ENCODE data around the gene KIAA0232. TPM values are rescaled to one million over a fixed set of nuclear protein-coding genes. Genes with fewer than 3 reads are reported as not detected.

Gene KIAA0232
- total and polyA plus RNA-seq, 2 of the 8 experiments (the other 6 are each of a cell fraction or from before 2014, with no cell fraction given), result 5.6 to 23.3 TPM

DNA sequence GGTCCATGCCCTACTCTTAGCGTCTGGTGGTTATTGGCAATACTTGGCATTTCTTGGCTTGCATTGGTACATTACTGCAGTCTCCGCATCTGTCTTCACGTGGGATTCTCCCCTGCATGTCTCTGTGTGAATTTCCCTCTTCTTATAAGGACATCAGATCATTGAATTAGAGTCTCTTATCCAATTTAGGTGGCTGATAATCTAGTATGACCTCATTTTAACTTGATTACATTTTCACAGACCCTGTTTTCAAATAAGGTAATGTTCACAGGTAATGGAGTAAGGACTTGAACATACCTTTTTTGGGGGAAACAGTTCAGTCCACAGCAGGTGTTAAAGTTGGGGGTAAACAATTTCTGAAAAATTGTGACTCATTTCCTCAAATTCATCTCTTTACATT lies 16.6 kb downstream of the KIAA0232 start:
- Histone ChIP-seq H3K14ac (ENCODE audit: insufficient read length) (no peak overlapping the region), H4K8ac (ENCODE audit: extremely low read depth, insufficient read depth, low read length) (no peak overlapping the region), H3K27ac (ENCODE audit: low read depth, low read length) (no peak overlapping the region), H3K79me2 (ENCODE audit: control insufficient read depth in 1 of 2, insufficient read depth in 2 of 2, low read length in 2 of 2) (peaks cover 6 to 81% of the 10 kb centered on the region in 2 experiments), H3K9ac (replicated peaks in 1 of 4; ENCODE audit: extremely low read depth in 1 of 4, low read depth in 3 of 4, low read length in 3 of 4) (no peak overlapping the region), H2AFZ (ENCODE audit: low read length) (no peak overlapping the region), H3K23ac (ENCODE audit: insufficient read length) (no peak overlapping the region), H3K27me3 (replicated peaks in 1 of 4; ENCODE audit: control insufficient read depth in 3 of 4, extremely low read depth in 1 of 4, insufficient read depth in 3 of 4, low read length in 3 of 4) (no peaks in the 10 kb centered on the region), H3K36me3 (ENCODE audit: control insufficient read depth in 2 of 4, insufficient read depth in 4 of 4, low read length in 3 of 4) (peaks cover 0 to 2% (median 0%) of the 10 kb centered on the region in 4 experiments; a peak in 1 of 8 replicates), H3K56ac (replicated peaks; ENCODE audit: insufficient read length, low read depth, low read length) (no peak overlapping the region), H2BK20ac (ENCODE audit: low read length) (no peak overlapping the region), H3K4me1 (replicated peaks in 1 of 4; ENCODE audit: control insufficient read depth in 3 of 4, insufficient read depth in 4 of 4, low read length in 3 of 4) (peaks cover 0 to under 1% (median 0%) of the 10 kb centered on the region in 4 experiments; a peak in 1 of 7 replicates), H3K4ac (replicated peaks; ENCODE audit: insufficient read length, low read depth, low read length) (no peak overlapping the region), H4K5ac (ENCODE audit: insufficient read length, low read depth, low read length) (no peak overlapping the region), H2AK5ac (ENCODE audit: low read depth, low read length) (no peak overlapping the region), H4K20me1 (replicated peaks in 1 of 2; ENCODE audit: control insufficient read depth in 1 of 2, insufficient read depth in 2 of 2, low read length in 2 of 2) (peaks cover 6 to 26% of the 10 kb centered on the region in 2 experiments), H3K4me2 (ENCODE audit: insufficient read depth in 1 of 2, low read depth in 2 of 2, low read length in 2 of 2) (no peak overlapping the region), H3K9me3 (ENCODE audit: insufficient read depth in 2 of 2, low read depth in 1 of 2, low read length in 1 of 2) (no peaks in the 10 kb centered on the region), H3K18ac (ENCODE audit: extremely low read depth, low read length) (no peak overlapping the region), H2BK12ac (ENCODE audit: low read depth, low read length) (no peak overlapping the region), H3K79me1 (ENCODE audit: low read depth, low read length) (peaks cover 13% of the 10 kb centered on the region), H2BK5ac (ENCODE audit: low read depth, low read length) (no peak overlapping the region), H4K91ac (replicated peaks; ENCODE audit: insufficient read length, low read length) (no peak overlapping the region), H3K23me2 (ENCODE audit: low read depth, low read length) (no peaks in the 10 kb centered on the region), H2BK120ac (replicated peaks; ENCODE audit: low read depth, low read length) (no peak overlapping the region), H2BK15ac (ENCODE audit: low read length) (no peak overlapping the region), H3K4me3 (ENCODE audit: extremely low read depth in 1 of 4, insufficient read depth in 2 of 4, low read depth in 3 of 4, low read length in 4 of 4) (no peak overlapping the region)
- no peak for DNase-seq (ENCODE audit: low read depth in 1 of 2, low spot score in 2 of 2)
- 93% methylated on average over 3 of the region's 3 CpGs; no CpG with 5 or more reads in 1 of the 2 experiments for WGBS, 2 experiments (ENCODE audit: extremely low coverage in 1 of 2, insufficient coverage in 1 of 2, insufficient read length in 1 of 2, insufficient replicate concordance in 2 of 2, low coverage in 1 of 2, low lambda C conversion rate in 2 of 2, missing lambda C conversion rate in 1 of 2)
- POLR2A ChIA-PET (ENCODE audit: partially characterized antibody), result no interaction called here
- CTCF ChIA-PET (ENCODE audit: partially characterized antibody), result interaction anchor here (1.2 kb wide), 1 partner anchor 8 kb away, joined by 3 read pairs; no protein-coding TSS in a partner anchor
- FAIRE-seq, result no peak
- TF ChIP-seq POLR2A (IDR thresholded peaks at IDR 0.05; ENCODE audit: control extremely low read depth in 1 of 2, low read depth in 2 of 2, low read length in 2 of 2) (no peak), CTBP2 (IDR thresholded peaks at IDR 0.05; ENCODE audit: borderline replicate concordance, insufficient read depth, insufficient read length, low read length) (no peak), RAD21 (IDR thresholded peaks at IDR 0.05 in 1 of 2, conservative IDR thresholded peaks at IDR 0.05 in 1 of 2; ENCODE audit: low read depth in 2 of 2, low read length in 2 of 2) (no peak), RBBP5 (IDR thresholded peaks at IDR 0.05; ENCODE audit: borderline replicate concordance, low read depth, low read length) (no peak), EZH2 (IDR thresholded peaks at IDR 0.05; ENCODE audit: low read depth, low read length, severe bottlenecking) (no peak), TBP (IDR thresholded peaks at IDR 0.05; ENCODE audit: low read depth, low read length) (no peak), E2F6 (IDR thresholded peaks at IDR 0.05) (no peak), SIRT6 (IDR thresholded peaks at IDR 0.05; ENCODE audit: low read length) (no peak), TAF1 (IDR thresholded peaks at IDR 0.05; ENCODE audit: low read depth, low read length) (no peak), RXRA (IDR thresholded peaks at IDR 0.05; ENCODE audit: insufficient read depth, low read depth, low read length) (no peak), CHD2 (IDR thresholded peaks at IDR 0.05; ENCODE audit: low read length) (no peak)

Measured in H1 (cell line).